ENCODE results near the gene CRYBA2.

DNA sequence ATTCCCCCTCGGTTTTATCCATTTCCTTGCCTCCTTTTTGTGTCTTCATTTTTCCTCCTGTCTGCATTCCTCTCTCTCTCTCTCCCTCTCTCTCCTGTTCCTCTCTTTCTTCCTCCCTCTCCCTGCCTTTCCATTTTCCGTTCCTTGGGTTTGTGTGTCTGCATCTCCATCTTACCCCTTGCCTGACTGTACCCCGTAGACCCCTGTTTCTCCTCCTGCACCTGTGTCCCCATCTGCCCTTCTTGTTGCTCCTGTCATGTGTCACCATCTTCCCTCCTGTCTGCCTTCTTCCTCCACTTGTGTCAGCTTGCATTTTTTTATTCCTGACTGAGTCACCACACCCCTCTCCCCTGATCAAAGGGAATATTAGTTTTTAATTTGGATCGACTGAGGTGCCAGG, 32.0 kb downstream of the CRYBA2 start:
- TF ChIP-seq, protein P1, sequence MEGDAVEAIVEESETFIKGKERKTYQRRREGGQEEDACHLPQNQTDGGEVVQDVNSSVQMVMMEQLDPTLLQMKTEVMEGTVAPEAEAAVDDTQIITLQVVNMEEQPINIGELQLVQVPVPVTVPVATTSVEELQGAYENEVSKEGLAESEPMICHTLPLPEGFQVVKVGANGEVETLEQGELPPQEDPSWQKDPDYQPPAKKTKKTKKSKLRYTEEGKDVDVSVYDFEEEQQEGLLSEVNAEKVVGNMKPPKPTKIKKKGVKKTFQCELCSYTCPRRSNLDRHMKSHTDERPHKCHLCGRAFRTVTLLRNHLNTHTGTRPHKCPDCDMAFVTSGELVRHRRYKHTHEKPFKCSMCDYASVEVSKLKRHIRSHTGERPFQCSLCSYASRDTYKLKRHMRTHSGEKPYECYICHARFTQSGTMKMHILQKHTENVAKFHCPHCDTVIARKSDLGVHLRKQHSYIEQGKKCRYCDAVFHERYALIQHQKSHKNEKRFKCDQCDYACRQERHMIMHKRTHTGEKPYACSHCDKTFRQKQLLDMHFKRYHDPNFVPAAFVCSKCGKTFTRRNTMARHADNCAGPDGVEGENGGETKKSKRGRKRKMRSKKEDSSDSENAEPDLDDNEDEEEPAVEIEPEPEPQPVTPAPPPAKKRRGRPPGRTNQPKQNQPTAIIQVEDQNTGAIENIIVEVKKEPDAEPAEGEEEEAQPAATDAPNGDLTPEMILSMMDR (IDR thresholded peaks at IDR 0.05): no peak
- TF ChIP-seq, protein P2, sequence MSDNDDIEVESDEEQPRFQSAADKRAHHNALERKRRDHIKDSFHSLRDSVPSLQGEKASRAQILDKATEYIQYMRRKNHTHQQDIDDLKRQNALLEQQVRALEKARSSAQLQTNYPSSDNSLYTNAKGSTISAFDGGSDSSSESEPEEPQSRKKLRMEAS (IDR thresholded peaks at IDR 0.05): no peak
- no peak for TF ChIP-seq EP300 (IDR thresholded peaks at IDR 0.05)
- no peak for TF ChIP-seq MAFK (IDR thresholded peaks at IDR 0.05; ENCODE audit: partially characterized antibody)
- no peak for TF ChIP-seq EHMT2 (IDR thresholded peaks at IDR 0.05; ENCODE audit: low read depth)
- TF ChIP-seq BHLHE40 (IDR thresholded peaks at IDR 0.05; ENCODE audit: low read depth, low read length): no peak
- TF ChIP-seq, protein P3, sequence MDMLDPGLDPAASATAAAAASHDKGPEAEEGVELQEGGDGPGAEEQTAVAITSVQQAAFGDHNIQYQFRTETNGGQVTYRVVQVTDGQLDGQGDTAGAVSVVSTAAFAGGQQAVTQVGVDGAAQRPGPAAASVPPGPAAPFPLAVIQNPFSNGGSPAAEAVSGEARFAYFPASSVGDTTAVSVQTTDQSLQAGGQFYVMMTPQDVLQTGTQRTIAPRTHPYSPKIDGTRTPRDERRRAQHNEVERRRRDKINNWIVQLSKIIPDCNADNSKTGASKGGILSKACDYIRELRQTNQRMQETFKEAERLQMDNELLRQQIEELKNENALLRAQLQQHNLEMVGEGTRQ (IDR thresholded peaks at IDR 0.05): no peak
- no peak for TF ChIP-seq RNF2 (IDR thresholded peaks at IDR 0.05; ENCODE audit: borderline replicate concordance, low read depth)
- no peak for TF ChIP-seq RFX5 (IDR thresholded peaks at IDR 0.05)
- TF ChIP-seq POLR2A (IDR thresholded peaks at IDR 0.05; ENCODE audit: low read length): no peak
- no peak for TF ChIP-seq ZFP36 (IDR thresholded peaks at IDR 0.05; ENCODE audit: borderline replicate concordance, partially characterized antibody)
- TF ChIP-seq RAD21 (conservative IDR thresholded peaks at IDR 0.05 in 1 of 2, IDR thresholded peaks at IDR 0.05 in 1 of 2): no peak
- TF ChIP-seq, protein P4, sequence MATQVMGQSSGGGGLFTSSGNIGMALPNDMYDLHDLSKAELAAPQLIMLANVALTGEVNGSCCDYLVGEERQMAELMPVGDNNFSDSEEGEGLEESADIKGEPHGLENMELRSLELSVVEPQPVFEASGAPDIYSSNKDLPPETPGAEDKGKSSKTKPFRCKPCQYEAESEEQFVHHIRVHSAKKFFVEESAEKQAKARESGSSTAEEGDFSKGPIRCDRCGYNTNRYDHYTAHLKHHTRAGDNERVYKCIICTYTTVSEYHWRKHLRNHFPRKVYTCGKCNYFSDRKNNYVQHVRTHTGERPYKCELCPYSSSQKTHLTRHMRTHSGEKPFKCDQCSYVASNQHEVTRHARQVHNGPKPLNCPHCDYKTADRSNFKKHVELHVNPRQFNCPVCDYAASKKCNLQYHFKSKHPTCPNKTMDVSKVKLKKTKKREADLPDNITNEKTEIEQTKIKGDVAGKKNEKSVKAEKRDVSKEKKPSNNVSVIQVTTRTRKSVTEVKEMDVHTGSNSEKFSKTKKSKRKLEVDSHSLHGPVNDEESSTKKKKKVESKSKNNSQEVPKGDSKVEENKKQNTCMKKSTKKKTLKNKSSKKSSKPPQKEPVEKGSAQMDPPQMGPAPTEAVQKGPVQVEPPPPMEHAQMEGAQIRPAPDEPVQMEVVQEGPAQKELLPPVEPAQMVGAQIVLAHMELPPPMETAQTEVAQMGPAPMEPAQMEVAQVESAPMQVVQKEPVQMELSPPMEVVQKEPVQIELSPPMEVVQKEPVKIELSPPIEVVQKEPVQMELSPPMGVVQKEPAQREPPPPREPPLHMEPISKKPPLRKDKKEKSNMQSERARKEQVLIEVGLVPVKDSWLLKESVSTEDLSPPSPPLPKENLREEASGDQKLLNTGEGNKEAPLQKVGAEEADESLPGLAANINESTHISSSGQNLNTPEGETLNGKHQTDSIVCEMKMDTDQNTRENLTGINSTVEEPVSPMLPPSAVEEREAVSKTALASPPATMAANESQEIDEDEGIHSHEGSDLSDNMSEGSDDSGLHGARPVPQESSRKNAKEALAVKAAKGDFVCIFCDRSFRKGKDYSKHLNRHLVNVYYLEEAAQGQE (IDR thresholded peaks at IDR 0.05): no peak
- no peak for TF ChIP-seq KDM1A (IDR thresholded peaks at IDR 0.05; ENCODE audit: low read depth)

Data from A549 (cell line).